GM19395 (cell line): ENCODE data around the gene FAM98C.
"Not testable (repeated sequence)": the region's sequence is repeated elsewhere in the genome, so short reads cannot be mapped to it uniquely, and the experiment has no call there.

Experiments
- ATAC-seq: cut with Tn5 transposase; IDR thresholded peaks from one replicate; pipeline ENCODE4 v1.9.1; 2021; ENCODE audit warnings: mild to moderate bottlenecking, moderate library complexity; ENCODE audit not compliant: unreplicated experiment

FAM98C gene

DNA sequence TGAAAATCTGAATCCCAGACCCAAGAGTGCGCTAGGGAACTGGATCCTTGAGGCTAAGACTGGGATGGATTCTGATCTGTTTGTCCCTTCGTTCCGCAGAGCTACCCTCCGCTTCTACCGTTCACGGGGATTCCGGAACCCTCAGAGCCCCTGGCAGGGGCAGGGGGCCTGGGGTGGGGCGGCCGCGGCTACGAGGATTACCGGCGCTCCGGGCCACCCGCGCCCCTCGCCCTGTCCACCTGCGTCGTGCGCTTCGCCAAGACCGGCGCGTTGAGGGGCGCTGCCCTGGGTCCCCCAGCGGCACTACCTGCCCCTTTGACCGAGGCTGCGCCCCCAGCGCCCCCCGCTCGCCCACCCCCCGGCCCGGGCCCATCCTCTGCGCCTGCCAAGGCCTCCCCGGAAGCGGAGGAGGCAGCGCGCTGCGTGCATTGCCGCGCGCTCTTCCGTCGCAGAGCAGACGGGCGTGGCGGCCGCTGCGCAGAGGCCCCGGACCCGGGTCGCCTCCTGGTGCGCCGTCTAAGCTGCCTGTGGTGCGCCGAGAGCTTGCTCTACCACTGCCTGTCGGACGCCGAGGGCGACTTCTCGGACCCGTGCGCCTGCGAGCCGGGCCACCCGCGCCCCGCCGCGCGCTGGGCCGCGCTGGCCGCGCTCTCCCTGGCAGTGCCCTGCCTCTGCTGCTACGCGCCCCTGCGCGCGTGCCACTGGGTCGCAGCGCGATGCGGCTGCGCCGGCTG, 7.3 kb upstream of the FAM98C start:
- no peak for ATAC-seq

DNA sequence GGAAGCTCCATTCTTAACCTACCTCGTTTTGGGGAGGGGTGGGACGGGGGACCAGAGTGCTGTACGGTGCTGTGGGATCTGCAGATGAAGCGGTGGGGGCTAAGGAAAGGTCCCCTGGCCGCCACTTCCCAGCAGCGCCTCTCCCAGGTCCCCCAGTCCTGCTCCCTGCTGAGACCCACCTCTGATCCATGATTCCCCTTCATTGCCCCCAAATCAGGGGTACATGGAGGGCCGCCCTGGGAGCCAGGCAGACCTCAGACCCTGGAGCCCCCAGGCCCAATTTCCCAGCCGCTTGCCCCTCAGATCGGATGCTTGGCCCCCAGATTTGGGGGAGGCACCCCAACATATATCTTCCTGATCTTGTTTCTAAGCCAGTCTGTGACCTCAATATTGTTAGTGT, 3.8 kb upstream of the FAM98C start:
- no peak for ATAC-seq

DNA sequence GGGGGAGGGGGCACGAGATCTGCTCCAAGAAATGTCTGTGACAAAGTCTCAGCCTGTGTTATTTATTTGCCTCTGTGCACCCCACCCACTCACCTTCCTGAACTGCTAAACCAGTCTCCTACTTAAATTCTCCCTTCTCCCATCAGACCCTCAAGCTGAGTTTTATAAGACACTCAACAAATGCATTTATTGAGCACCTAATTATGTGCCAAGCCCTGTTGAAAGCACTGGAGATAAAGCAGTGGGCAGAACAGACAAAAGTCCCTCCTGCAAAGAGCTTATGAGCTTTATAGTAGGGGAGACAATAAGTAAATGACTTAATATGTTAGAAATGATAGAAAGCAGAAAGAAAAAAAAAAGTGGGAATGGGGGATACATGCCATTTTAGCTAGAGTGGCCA, 3.4 kb upstream of the FAM98C start:
- no peak for ATAC-seq

DNA sequence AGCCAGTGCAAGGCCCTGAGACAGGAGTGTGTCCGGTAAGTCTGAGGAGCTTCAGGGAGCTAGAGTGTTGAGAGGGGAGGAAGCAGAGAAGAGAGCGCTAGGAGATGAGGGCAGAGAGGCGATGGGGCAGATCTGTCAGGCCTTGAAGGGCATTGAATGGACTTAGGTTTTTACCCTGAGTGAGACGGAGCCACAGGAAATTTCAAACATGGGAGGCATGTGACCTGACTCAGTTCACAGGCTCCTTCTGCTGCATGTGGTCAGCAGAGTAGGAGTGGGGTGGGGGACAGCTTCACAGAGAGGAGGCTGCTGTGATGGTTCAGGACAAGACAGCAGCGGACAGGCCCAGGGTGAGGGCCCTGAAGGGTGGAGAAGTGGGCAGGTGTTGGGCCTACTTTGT, 2.5 kb upstream of the FAM98C start:
- ATAC-seq = no peak

DNA sequence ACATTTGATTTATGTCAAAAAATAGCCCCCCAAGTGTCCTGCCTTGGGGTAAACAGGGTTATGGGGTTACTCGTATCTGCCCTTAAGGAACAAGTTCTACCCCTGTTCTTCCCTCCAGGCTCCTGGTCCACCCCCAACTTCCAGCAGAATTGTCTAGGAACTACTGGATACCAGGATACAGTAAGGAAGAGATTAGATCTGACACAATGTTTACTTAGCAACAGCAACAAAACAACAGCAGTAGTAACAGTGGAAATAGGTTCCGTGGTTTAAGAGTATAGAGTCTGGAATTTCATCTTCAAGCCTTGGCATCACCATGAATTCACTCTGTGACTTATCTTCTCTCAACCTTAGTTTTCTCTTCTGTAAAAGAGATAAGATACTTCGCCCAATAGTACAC, 1.7 kb upstream of the FAM98C start:
- ATAC-seq = no peak

DNA sequence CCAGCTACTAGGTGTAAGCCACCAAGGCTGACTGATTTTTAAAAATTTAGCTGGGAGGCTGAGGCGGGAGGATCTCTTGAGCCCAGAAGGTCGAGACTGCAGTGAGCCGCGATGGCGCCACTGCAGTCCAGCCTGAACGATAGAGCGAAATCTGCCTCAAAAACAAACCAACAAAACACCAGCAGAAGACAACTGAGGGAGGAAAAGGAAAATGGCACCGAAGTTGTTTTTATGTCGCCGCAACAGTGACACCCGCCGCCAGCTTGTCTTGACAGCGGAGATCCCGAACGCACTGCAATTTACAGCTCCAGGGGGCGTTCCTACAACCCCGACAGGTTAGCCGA, 298 bp upstream of the FAM98C start:
- peak; percentile 21 for ATAC-seq

DNA sequence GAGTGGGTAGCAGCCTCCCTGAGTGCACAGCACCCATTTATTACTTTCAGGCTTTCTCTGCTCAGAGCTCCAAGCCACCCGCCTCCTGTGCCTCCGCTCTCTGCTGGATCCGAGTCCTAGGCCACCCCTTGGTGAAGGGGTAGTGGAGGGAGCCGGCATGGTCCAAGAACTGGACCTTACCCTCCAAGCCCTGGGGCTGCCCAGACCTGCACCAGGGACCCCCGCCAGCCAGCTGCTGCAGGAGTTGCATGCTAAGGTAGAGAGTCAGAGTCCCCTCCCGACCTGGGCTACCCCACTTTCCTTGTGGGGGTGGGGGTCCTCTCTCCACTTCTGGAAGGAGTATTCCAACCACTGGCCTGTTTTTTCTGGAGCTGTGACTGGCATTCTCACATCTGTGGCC, 2.0 kb downstream of the FAM98C start:
- no peak for ATAC-seq

DNA sequence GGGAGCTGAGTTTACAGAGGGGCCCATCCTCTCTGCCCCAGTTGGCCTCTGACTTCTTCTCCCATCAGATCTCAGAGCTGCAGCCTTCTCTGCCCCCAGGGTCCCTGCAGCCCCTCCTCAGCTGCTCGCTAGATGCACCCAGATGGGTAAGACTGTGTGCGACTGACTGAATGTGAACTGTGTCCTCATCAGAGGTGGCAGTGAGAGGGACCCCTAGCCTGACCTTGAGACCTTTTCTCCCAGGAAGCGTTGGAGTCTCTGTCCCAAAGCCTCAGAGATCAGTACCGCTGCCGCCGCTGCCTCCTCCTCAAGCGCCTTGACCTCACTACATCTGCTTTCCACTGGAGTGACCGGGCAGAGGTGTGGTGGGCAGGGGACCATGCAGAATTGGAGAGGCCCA, 2.4 kb downstream of the FAM98C start:
- no peak for ATAC-seq

DNA sequence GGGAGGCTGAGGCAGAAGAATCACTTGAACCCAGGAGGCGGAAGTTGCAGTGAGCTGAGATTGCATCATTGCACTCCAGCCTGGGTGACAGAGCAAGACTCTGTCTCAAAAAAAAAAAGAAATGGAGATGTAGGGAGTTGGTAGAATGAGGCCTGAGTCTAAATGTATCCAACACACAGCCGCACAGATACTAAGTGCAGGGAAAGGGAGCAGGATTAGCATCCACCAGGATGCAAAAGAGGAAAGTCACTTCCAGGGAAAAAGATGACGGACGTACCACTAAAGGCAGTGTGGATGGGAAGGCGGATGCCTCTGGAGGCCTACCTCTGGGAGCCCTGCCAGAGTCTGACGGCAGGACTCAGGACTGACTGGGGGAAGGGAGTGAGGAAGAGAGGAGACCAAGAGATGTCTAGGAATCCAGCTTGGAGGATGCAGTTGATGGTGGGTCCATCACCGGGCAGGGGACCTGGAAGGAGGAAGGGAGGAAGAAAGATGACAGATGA, 6.8 kb downstream of the FAM98C start:
- ATAC-seq = no peak

DNA sequence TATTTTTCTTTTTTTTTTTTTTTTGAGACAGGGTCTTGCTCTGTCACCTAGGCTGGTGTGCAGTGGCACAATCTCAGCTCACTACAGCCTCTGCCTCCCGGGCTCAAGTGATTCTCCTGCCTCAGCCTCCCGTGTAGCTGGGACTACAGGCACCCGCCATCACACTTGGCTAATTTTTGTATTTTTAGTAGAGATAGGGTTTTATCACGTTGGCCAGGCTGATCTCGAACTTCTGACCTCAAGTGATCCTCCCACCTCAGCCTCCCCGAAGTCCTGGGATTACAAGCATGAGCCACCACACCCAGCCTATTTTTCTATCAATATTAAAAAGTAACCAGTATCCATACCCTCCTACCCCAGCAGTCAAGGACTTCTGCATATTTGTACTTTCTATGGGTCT, 7.5 kb downstream of the FAM98C start:
- ATAC-seq = not testable (repeated sequence)

DNA sequence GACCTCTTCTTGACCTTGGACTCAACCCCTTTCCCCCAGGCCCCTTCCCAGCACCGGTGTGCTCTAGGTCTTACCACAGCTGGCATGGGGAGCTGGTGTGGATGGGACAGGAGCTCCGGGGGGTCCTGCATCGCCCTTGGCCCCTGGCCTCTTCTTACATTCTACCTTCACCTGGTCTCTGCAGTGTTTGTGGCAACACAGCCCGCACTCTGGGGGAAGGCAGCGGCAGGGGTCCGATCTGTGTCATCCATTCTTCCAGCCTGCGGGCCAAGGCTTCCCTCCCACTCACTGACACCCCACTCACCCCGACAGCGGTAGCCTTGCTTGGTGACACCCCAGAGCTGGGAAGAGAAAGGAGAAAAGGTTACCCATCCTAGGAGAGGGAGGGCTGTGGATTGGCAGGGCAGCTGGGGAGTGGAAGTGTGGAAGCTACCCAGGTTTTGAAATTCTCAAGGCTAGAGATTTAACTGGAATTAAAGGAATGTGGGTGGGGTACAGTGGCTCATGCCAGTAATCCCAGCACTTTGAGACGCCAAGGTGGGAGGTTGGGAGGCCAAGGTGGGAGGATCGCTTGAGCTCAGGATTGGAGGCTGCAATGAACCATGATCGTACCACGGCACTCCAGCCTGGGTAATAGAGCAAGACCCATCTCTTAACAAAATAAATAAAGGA, 8.3 kb downstream of the FAM98C start:
- ATAC-seq = no peak

DNA sequence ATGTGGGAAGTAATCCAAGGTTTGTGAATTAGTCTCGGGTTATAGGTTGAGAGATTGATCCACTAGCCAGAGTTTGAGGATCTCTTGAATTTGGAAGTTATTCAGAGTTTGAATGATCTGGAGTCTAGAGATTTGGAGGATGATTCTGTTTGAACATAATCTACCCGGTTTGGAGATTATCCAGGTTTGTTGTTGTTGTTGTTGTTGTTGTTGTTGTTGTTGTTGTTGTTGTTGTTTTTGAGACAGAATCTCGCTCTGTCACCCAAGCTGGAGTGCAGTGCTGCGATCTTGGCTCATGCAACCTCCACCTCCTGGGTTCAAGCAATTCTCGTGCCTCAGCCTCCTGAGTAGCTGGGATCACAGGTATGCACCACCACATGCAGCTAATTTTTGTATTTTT, 9.0 kb downstream of the FAM98C start:
- not testable (repeated sequence) for ATAC-seq

DNA sequence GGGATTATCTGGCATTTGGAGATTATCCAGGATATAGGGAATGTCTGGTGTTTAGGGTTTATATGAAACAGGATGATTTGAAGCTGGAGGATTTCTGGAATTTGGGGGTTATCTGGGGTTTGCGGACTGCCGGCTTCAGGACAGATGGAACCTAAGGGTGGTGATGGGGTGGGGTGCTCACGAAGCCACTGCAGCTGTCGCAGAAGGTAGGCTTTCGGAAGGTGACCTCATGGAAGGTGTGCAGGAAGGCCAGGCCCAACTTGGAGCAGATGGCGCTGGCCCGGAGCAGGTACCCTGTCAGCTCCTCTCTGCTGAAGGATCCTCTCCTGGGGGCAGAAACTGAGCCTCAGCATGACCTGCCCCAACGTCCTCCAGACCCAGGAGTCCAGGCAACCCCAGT, 9.6 kb downstream of the FAM98C start:
- no peak for ATAC-seq

DNA sequence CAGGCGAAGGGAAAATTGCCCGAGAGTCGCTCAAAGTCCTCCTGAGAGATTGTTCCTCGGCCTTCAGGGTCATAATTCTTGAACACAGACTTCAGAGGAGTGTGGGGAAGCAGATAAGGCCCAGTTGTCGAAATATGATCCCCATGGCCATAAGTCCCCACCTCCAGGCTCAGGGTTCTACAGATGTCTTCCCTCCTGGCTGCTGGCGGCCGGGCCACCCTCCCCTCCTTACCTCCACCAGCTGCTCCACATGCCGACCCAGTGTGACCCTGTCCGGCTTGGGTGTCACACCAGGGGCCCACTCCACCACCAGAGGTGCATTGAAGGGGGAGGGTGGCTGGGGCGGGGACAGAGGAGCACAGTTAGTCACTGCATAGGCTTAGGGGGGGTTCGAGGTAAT, 10.1 kb downstream of the FAM98C start:
- ATAC-seq = no peak

DNA sequence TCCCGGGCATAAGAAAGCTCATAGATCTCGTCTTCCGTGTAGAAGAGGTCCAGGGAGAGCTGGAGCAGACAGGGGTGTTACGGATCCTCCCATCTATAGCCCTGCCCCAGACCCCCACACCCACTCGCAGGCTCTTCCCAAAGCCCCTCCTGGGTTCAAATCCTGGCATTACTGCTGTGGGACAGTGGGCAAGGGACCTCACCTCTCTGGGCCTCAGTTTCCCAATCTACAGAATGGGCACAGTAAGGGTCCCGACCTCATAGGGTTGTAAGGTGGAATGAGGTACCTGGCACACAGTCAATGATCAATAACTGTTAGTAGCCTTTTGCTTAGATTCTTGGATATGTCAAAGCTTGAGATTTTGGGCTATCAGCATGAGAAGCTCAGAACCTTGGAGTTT, 10.5 kb downstream of the FAM98C start:
- ATAC-seq = no peak

DNA sequence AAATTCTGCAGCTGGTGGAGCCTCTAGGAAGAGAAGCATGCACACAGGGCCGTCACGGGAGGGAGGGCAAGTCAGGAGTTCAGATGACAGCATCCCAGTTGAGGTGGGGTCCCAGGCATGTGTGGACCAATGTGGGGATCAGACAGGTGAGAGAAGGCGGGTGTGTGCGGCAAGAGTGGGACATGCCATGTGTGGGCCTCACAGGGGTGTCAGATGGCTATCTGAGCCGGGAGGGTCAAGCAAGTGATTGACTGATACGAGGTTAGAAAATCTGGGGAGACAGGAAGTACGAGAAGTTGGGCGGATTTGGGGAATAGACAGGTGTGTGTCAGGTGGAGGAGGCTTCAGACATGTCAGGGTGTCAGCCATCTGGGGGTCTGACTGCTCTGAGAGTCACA, 14.3 kb downstream of the FAM98C start:
- no peak for ATAC-seq

DNA sequence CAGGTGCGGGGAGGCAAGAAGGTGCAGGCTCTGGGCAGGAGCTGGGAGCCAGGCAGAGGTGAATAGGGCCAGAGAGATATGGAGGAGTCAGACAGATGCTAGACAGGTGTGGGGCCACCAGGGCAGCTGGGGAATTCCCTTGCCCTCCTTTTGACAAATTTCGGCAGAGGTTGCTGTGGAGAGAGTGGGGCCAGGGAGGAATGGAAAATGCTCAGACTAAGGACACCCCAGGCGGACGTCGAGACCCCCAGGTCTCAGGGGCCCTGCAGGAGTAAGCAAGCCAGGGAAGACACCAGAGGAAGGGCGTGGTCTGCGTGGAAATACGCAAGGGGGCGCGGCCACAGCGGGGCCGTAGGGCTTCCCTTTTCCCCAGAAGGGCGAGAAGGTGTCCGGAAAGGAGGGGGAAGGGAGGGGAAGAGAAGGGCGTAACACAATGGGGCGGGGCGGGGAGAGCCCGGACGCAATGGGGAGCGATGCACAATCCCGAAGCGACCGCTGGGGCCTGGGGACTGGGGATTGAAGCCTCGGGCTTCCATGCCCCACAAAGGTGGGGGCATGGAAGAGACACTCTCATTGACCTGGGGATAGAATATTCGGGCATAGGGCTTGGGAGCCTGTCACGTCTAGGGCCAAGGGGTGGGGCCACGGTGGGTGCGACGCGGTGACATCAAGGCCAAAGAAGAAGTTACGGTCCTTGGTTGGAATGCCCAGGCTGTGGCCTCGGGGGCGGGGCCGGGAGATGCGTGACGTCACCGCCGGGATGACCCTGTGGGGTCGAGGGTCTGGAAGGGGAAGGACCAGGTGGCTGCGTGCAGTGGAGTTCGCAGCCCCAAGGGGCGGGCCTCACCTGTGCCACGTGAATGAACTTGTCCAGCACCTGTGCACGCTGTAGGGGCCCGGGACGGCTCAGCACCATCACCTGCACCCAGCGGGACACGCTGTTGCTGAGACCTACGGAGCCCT, 14.9 kb downstream of the FAM98C start:
- no peak for ATAC-seq

DNA sequence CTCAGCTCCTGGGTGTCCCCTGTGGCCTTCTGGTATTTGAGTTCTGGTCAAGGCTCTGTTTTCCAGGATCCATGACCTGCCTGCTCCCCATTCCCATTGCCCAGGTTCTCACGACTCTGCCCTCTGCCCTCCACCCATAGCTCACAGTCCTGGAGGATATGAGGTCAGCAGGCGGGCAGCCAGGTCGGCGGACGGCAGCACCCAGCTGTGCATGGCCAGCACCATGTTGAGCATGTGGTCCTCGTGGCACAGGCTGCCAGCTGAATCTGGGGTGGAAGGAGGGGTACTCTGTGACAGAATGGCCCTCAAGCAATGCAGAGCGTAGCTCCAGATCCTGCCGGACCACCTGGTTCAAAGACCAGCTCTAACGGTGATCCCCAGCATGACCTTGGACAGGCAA, 18.0 kb downstream of the FAM98C start:
- no peak for ATAC-seq

DNA sequence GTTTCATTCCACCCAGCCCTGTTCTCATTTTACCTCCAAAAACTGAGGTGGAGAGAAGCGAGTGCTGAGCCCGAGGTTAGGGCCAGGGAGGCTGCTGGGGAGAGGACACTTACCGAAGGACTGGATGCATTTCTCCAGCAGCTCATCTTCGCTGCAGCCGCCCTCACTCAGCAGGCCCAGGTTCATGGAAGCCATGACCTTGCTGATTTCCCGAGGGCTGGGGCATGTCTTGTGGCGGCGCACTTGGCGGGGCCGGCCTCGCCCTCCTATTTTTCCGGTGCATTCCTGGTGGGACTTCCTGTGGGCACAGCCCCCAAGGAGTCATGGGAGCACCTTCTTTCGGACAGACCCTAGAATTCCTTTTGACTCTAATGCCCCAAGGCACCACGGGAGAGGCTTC, 19.0 kb downstream of the FAM98C start:
- no peak for ATAC-seq

DNA sequence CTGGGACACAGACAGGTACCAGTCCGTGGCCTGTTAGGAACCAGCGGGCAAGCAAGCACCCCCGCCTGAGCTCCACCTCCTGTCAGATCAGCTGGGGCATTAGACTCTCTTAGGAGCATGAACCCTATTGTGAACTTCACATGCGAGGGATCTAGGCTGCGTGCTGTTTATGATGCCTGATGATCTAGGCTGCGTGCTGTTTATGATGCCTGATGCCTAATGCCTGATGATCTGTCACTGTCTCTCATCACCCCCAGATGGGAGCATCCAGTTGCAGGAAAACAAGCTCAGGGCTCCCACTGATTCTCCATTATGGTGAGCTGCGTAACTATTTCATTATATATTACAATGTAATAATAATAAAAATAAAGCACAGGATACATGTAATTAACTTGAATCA, 19.5 kb downstream of the FAM98C start:
- ATAC-seq = no peak

DNA sequence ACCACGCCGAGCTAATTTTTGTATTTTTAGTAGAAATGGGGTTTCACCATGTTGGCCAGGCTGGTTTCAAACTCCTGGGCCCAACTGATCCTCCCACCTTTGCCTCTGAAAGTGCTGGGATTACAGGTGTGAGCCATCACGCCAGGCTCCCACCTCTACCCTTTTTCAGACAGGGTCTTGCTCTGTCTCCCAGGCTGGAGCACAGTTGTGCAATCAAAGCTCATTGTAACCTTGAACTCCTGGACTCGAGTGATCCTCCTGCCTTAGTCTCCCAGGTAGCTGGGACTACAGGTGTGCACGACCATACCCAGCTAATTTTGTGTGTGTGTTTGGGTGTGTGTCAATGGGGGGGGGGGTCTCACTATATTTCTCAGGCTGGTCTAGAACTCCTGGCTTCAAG, 21.4 kb downstream of the FAM98C start:
- ATAC-seq = no peak
